ENCODE measurements around the gene ATP6V0C. TPM values are rescaled to one million over a fixed set of nuclear protein-coding genes. Genes with fewer than 3 reads are reported as not detected.

ATP6V0C gene
- total RNA-seq, 4 donors from 2014 or later = 48.1 to 73.0 (median 61.1) TPM

DNA sequence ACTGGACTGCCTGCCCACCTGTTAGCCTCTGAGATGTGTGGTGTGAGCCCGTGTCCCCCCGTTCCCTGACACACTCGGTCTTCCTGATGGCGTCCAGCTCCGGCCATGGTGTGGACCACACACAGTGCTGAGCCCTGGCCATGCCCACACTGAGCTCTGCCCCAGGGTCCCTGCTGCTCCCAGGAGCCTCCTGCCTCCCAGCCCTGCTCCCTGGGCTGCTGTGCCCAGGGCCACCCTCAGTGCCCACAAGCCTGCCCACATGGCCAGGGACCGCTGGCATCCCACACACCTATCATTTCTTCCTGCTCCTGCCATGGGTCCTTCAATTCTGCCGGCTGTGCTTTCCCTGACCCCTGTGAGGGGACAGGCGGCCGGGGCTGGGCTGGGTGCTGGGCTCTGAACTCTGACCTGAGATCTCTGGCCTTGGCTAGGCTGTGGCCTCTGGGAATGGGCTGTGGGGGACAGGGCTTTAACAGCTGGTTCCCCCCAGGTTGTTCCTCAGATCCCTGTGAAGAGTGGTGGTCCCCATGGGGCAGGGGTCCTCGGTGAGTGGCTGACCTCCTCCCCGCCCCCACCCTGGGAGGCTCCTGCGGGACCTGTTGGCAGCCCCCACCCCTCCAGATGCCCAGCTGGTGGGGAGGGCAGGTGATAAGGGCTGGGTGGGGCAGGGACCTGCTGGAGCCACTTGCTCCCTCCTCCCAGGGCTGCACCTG lies 13.5 kb downstream of the ATP6V0C start:
- no peak for DNase-seq (ENCODE audit: low spot score in 2 of 2)
- H3K9me3 ChIP-seq = no peaks in the 10 kb centered on the region
- H3K27me3 ChIP-seq = no peaks in the 10 kb centered on the region
- TF ChIP-seq POLR2A (IDR thresholded peaks at IDR 0.05) (no peak), EP300 (IDR thresholded peaks at IDR 0.05) (no peak)
- TF ChIP-seq, protein P1, sequence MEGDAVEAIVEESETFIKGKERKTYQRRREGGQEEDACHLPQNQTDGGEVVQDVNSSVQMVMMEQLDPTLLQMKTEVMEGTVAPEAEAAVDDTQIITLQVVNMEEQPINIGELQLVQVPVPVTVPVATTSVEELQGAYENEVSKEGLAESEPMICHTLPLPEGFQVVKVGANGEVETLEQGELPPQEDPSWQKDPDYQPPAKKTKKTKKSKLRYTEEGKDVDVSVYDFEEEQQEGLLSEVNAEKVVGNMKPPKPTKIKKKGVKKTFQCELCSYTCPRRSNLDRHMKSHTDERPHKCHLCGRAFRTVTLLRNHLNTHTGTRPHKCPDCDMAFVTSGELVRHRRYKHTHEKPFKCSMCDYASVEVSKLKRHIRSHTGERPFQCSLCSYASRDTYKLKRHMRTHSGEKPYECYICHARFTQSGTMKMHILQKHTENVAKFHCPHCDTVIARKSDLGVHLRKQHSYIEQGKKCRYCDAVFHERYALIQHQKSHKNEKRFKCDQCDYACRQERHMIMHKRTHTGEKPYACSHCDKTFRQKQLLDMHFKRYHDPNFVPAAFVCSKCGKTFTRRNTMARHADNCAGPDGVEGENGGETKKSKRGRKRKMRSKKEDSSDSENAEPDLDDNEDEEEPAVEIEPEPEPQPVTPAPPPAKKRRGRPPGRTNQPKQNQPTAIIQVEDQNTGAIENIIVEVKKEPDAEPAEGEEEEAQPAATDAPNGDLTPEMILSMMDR (IDR thresholded peaks at IDR 0.05) = no peak
- H3K36me3 ChIP-seq = peaks cover 0 to 82% (median 11%) of the 10 kb centered on the region in 3 donors
- no peak overlapping the region for H3K4me3 ChIP-seq
- peaks cover 0 to 14% (median 6%) of the 10 kb centered on the region in 4 donors for H3K4me1 ChIP-seq
- no peak overlapping the region for H3K27ac ChIP-seq
- WGBS, 2 donors = 81 to 84% methylated on average over 11 to 12 of the region's 12 CpGs

DNA sequence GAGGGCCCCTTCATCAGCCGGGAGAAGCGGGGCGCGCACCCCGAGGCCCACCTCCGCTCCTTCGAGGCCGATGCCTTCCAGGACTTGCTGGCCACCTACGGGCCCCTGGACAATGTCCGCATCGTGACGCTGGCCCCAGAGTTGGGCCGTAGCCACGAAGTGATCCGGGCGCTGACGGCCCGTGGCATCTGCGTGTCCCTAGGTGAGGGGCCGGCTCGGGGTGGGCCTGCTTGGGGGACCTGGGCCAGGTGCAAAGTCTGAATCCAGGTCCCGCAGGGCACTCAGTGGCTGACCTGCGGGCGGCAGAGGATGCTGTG lies 14.0 kb downstream of the ATP6V0C start:
- TF ChIP-seq EP300 (IDR thresholded peaks at IDR 0.05) = no peak
- TF ChIP-seq, protein P1 (IDR thresholded peaks at IDR 0.05) = no peak
- no peak for TF ChIP-seq POLR2A (IDR thresholded peaks at IDR 0.05)
- Histone ChIP-seq H3K36me3 (peaks cover 0 to 77% (median 11%) of the 10 kb centered on the region in 3 donors), H3K4me3 (no peak overlapping the region), H3K9me3 (no peaks in the 10 kb centered on the region), H3K27me3 (no peaks in the 10 kb centered on the region), H3K4me1 (peaks cover 0 to 14% (median 6%) of the 10 kb centered on the region in 4 donors), H3K27ac (no peak overlapping the region)
- no peak for DNase-seq (ENCODE audit: low spot score in 2 of 2)
- 95 to 97% methylated on average over 11 to 17 of the region's 24 CpGs for WGBS, 2 donors

- H3K27ac ChIP-seq = no peak overlapping the region
- H3K4me1 ChIP-seq = peaks cover 0 to 14% (median 6%) of the 10 kb centered on the region in 4 donors
- no peaks in the 10 kb centered on the region for H3K27me3 ChIP-seq
- TF ChIP-seq EP300 (IDR thresholded peaks at IDR 0.05) = no peak
- TF ChIP-seq, protein P1 (IDR thresholded peaks at IDR 0.05) = no peak
- TF ChIP-seq POLR2A (IDR thresholded peaks at IDR 0.05) = no peak
- H3K9me3 ChIP-seq = no peaks in the 10 kb centered on the region
- 90 to 93% methylated on average over 22 to 26 of the region's 36 CpGs for WGBS, 2 donors
- no peak for DNase-seq (ENCODE audit: low spot score in 2 of 2)
- H3K36me3 ChIP-seq = peaks cover 0 to 70% (median 11%) of the 10 kb centered on the region in 3 donors
- H3K4me3 ChIP-seq = no peak overlapping the region
These were observed 14.7 kb downstream of the ATP6V0C start for GRCh38 chr16:2528161-2529060.

DNA sequence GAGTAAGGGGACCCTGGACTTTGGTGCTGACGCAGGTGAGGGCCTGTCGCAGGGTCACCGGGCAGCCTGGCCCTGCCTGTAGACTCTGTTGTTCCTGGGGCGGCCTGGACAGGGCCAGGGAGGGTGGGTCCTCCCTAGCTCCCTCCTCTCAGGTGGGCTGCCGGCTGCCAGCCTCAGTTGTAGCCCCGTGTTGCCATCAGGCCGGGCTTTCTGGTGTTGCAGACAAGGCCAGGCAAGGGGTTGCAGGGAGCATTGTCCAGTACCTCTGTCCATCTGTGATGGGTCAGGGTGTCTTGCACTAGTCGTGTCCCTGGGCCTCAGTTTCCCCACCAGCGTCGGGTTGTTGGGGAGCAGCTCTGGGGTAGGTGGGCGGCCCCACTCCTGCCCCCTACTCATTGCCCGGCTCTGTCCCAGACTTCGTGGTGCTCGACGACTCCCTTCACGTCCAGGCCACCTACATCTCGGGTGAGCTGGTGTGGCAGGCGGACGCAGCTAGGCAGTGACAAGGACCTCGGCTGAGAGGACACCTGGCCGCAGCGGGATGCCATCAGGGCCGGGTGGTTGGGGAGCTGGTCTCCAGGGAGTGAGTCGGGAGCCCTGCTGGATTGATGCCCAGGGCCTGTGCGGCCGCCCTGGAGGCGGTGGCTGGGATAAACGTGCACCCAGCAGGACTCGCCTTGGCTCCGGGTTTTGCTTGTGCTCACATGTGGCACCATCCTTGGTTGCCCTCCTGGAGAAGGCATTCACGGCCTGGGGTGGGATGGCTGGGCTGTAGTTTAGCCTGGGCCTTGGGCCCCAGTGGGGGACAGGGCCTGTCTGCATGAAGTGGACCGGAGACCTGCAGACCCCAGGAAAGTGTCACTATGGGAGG lies 15.5 kb downstream of the ATP6V0C start:
- Histone ChIP-seq H3K27ac (no peak overlapping the region), H3K9me3 (no peaks in the 10 kb centered on the region), H3K27me3 (no peaks in the 10 kb centered on the region), H3K36me3 (peaks cover 0 to 62% (median 11%) of the 10 kb centered on the region in 3 donors), H3K4me3 (no peak overlapping the region), H3K4me1 (peaks cover 0 to 14% (median 6%) of the 10 kb centered on the region in 4 donors)
- no peak for DNase-seq (ENCODE audit: low spot score in 2 of 2)
- WGBS, 2 donors = 80 to 90% methylated on average over 28 to 31 of the region's 32 CpGs
- TF ChIP-seq EP300 (IDR thresholded peaks at IDR 0.05) (no peak), POLR2A (IDR thresholded peaks at IDR 0.05) (no peak)
- TF ChIP-seq, protein P1 (IDR thresholded peaks at IDR 0.05) = no peak
